CD14-positive monocyte (primary cell): ENCODE results near the gene TFEC. TPM values are rescaled to one million over a fixed set of nuclear protein-coding genes. Genes with fewer than 3 reads are reported as not detected.

ENCODE experiments used
- DNase-seq, 3 donors: peaks; one replicate each; pipeline ENCODE4 v3.0.0-alpha.2; 2011 to 2022
- H2AFZ ChIP-seq: 2 replicates; pipeline ENCODE4 v1.6.0; 2012; ENCODE audit warnings: mild to moderate bottlenecking, low read depth, low read length, inconsistent platforms; ENCODE audit not compliant: insufficient read depth, poor library complexity, severe bottlenecking
- H3K27ac ChIP-seq, 2 donors: 1 replicate in 1 of 2; 2 replicates in 1 of 2; pipeline ENCODE4 v1.5.1; 2012 to 2013; ENCODE audit warnings: low read length in 2 of 2, control low read depth in 1 of 2, inconsistent platforms in 1 of 2, low read depth in 1 of 2, mild to moderate bottlenecking in 1 of 2
- H3K27me3 ChIP-seq, 2 donors: one replicate each; pipeline versions ENCODE4 v1.6.0 to v1.6.1; 2011 to 2013; ENCODE audit warnings: low read length in 2 of 2; ENCODE audit not compliant: control insufficient read depth in 2 of 2, insufficient read depth in 2 of 2
- H3K36me3 ChIP-seq, 2 donors: replicated peaks in 1 of 2; 1 replicate in 1 of 2; 2 replicates in 1 of 2; pipeline versions ENCODE4 v1.5.1 to v1.6.1; 2012 to 2013; ENCODE audit warnings: low read length in 2 of 2, control low read depth in 1 of 2, inconsistent platforms in 1 of 2, mild to moderate bottlenecking in 1 of 2; ENCODE audit not compliant: insufficient read depth in 2 of 2, control insufficient read depth in 1 of 2
- H3K4me1 ChIP-seq, 2 donors: 1 replicate in 1 of 2; 2 replicates in 1 of 2; pipeline versions ENCODE4 v1.5.1 to v1.6.1; 2012 to 2013; ENCODE audit warnings: low read length in 2 of 2, control low read depth in 1 of 2, inconsistent platforms in 1 of 2, mild to moderate bottlenecking in 1 of 2, moderate library complexity in 1 of 2; ENCODE audit not compliant: insufficient read depth in 2 of 2, control insufficient read depth in 1 of 2
- H3K4me2 ChIP-seq: replicated peaks from 2 replicates; pipeline ENCODE3; 2012; ENCODE audit warnings: low read length, moderate library complexity, mild to moderate bottlenecking; ENCODE audit not compliant: poor library complexity, severe bottlenecking; ENCODE audit errors: extremely low read depth
- H3K4me3 ChIP-seq, 3 experiments: fragments of 200-600 bp in 1 of 3; sonication (generic) in 1 of 3; replicated peaks in 1 of 3; 1 replicate in 2 of 3; 2 replicates in 1 of 3; pipeline ENCODE4 v1.5.1; 2011 to 2013; ENCODE audit warnings: low read length in 3 of 3, mild to moderate bottlenecking in 3 of 3, control low read depth in 2 of 3, low read depth in 2 of 3, inconsistent platforms in 1 of 3, moderate library complexity in 1 of 3
- H3K79me2 ChIP-seq: 2 replicates; pipeline ENCODE4 v1.6.0; 2012; ENCODE audit warnings: mild to moderate bottlenecking, control low read depth, inconsistent platforms, low read length, moderate library complexity; ENCODE audit not compliant: insufficient read depth
- H3K9ac ChIP-seq: 2 replicates; pipeline ENCODE4 v1.6.0; 2017; ENCODE audit warnings: low read length, mild to moderate bottlenecking; ENCODE audit not compliant: insufficient read depth, poor library complexity, severe bottlenecking
- H3K9me3 ChIP-seq, 2 donors: replicated peaks in 1 of 2; 1 replicate in 1 of 2; 2 replicates in 1 of 2; pipeline versions ENCODE4 v1.5.1 to v1.6.1; 2012 to 2013; ENCODE audit warnings: low read length in 2 of 2, control low read depth in 1 of 2; ENCODE audit not compliant: control insufficient read depth in 1 of 2, insufficient read depth in 1 of 2
- H4K20me1 ChIP-seq: 2 replicates; pipeline ENCODE4 v1.6.0; 2012; ENCODE audit warnings: mild to moderate bottlenecking, low read length, control low read depth, moderate library complexity; ENCODE audit not compliant: insufficient read depth
- H3K27ac Mint-ChIP-seq, 7 donors: one replicate each; pipeline ENCODE4 v1.8.0; 2020; ENCODE audit warnings: mild to moderate bottlenecking in 7 of 7, mixed read lengths in 7 of 7, moderate library complexity in 6 of 7, inconsistent platforms in 2 of 7
- H3K27me3 Mint-ChIP-seq, 3 donors: one replicate each; pipeline ENCODE4 v1.8.0; 2021 to 2022; ENCODE audit warnings: low read depth in 3 of 3, mild to moderate bottlenecking in 3 of 3, mixed read lengths in 3 of 3, moderate library complexity in 3 of 3, inconsistent platforms in 1 of 3
- H3K36me3 Mint-ChIP-seq, 2 donors: one replicate each; pipeline ENCODE4 v1.8.0; 2020; ENCODE audit warnings: mixed read lengths in 2 of 2, inconsistent platforms in 1 of 2, mild to moderate bottlenecking in 1 of 2
- H3K4me1 Mint-ChIP-seq: one replicate; pipeline ENCODE4 v1.8.0; 2020; ENCODE audit warnings: mild to moderate bottlenecking, mixed read lengths
- H3K4me3 Mint-ChIP-seq, 2 donors: one replicate each; pipeline ENCODE4 v1.8.0; 2020; ENCODE audit warnings: mild to moderate bottlenecking in 2 of 2, mixed read lengths in 2 of 2, moderate library complexity in 1 of 2
- H3K9me3 Mint-ChIP-seq, 7 donors: one replicate each; pipeline ENCODE4 v1.8.0; 2020 to 2022; ENCODE audit warnings: mixed read lengths in 7 of 7, mild to moderate bottlenecking in 6 of 7, moderate library complexity in 6 of 7, inconsistent platforms in 2 of 7
- WGBS: methylation state at CpG from one replicate; pipeline ENCODE4 v1.1.5; 2013; ENCODE audit warnings: missing lambda C conversion rate; ENCODE audit not compliant: insufficient coverage; 5-methylcytosine and 5-hydroxymethylcytosine counted together
- intact Hi-C, 2 donors: fragments of 100-400 bp; cut with micrococcal nuclease; formaldehyde crosslinking; loops; one replicate each; pipeline versions ENCODE4 v1.15.0 to v1.15.1; 2023
- polyA plus RNA-seq, 3 donors: library from polyadenylated mRNA; depleted of rRNA in 1 of 3; unstranded in 2 of 3; stranded (reverse) in 1 of 3; fragments of 300-500 nt in 2 of 3; fragments of >200 nt in 1 of 3; fragmentation: Illumina TruSeq in 2 of 3; gene quantifications; 1 replicate in 2 of 3; 2 replicates in 1 of 3; pipeline ENCODE4 v1.2.3, GENCODE V29; 2012 to 2021
- TF ChIP-seq, protein P1 (sequence below): fragments of 200-600 bp; IDR thresholded peaks from one replicate; pipeline ENCODE4 v1.8.0; 2022; ENCODE audit warnings: antibody characterized with exemption, mild to moderate bottlenecking

The TFEC gene
- polyA plus RNA-seq, 3 donors = 13.3 to 55.9 (median 17.4) TPM

DNA sequence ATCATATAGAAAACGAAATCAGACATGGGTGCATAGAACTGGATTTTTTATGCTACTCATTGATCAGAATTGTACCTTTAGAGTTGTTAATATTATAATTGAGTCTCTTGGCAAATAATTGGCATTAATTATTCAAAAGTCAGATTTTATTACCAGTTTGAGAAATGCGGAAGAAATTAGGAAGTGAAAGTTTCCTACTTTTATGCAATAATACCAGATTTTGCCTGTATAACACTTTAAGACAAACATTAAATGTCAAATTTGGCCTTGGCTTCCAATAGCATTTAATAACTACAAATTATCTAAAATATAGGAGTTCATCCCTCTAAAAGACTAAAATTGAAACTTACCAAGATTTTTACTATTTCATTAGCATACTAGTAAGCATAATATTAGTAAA is 6.8 kb upstream of the TFEC start:
- H2AFZ ChIP-seq = no peak overlapping the region
- DNase-seq = peak in 2 of 3 donors; percentile 39 to 69
- no peaks in the 10 kb centered on the region for H3K27me3 Mint-ChIP-seq
- no peaks in the 10 kb centered on the region for H3K27me3 ChIP-seq
- peak overlapping the region; percentile 23 for H3K4me2 ChIP-seq
- no peaks in the 10 kb centered on the region for H3K9me3 ChIP-seq
- H3K4me1 Mint-ChIP-seq = peaks cover 14% of the 10 kb centered on the region
- no peak overlapping the region for H3K4me3 Mint-ChIP-seq
- TF ChIP-seq, protein P1, sequence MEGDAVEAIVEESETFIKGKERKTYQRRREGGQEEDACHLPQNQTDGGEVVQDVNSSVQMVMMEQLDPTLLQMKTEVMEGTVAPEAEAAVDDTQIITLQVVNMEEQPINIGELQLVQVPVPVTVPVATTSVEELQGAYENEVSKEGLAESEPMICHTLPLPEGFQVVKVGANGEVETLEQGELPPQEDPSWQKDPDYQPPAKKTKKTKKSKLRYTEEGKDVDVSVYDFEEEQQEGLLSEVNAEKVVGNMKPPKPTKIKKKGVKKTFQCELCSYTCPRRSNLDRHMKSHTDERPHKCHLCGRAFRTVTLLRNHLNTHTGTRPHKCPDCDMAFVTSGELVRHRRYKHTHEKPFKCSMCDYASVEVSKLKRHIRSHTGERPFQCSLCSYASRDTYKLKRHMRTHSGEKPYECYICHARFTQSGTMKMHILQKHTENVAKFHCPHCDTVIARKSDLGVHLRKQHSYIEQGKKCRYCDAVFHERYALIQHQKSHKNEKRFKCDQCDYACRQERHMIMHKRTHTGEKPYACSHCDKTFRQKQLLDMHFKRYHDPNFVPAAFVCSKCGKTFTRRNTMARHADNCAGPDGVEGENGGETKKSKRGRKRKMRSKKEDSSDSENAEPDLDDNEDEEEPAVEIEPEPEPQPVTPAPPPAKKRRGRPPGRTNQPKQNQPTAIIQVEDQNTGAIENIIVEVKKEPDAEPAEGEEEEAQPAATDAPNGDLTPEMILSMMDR = no peak
- no peak overlapping the region for H3K9ac ChIP-seq
- peak overlapping the region in 1 of 2 donors; percentile 25 for H3K27ac ChIP-seq
- H4K20me1 ChIP-seq = no peaks in the 10 kb centered on the region
- no peak overlapping the region for H3K27ac Mint-ChIP-seq
- no peaks in the 10 kb centered on the region for H3K36me3 Mint-ChIP-seq
- no peak overlapping the region for H3K4me3 ChIP-seq
- no CpG with 5 or more reads among the region's 2 CpGs for WGBS
- intact Hi-C loops = loop anchor here in 1 of 2 donors (10.0 kb wide), 1 partner anchor 57 kb away; no protein-coding TSS in a partner anchor
- no peaks in the 10 kb centered on the region for H3K36me3 ChIP-seq
- peaks cover 8 to 12% of the 10 kb centered on the region in 2 donors for H3K4me1 ChIP-seq
- no peaks in the 10 kb centered on the region for H3K9me3 Mint-ChIP-seq
- no peaks in the 10 kb centered on the region for H3K79me2 ChIP-seq

DNA sequence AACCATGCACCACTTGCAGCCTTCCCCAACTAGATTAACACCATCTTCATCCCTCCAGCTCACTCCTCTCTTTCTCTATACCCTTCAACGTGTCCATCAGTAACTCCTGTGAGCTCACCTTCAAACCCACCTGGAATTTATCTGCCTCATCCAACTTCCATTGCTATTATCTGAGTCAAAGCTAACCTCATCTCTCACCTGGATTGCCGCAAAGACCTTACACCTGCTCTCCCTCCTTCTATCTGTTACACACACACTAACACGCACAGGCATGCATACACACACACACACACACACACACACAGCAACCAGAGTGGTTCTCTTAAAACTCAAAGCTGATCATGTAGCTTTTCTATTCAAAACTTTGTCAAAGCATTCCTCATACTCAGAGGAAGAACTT is 3.8 kb upstream of the TFEC start:
- H2AFZ ChIP-seq = no peak overlapping the region
- H3K9me3 ChIP-seq = no peaks in the 10 kb centered on the region
- H3K4me1 Mint-ChIP-seq = peaks cover 25% of the 10 kb centered on the region
- no peaks in the 10 kb centered on the region for H3K36me3 Mint-ChIP-seq
- H3K4me1 ChIP-seq = peaks cover 10 to 26% of the 10 kb centered on the region in 2 donors
- no peak overlapping the region for H3K4me3 ChIP-seq
- H3K27ac Mint-ChIP-seq = no peak overlapping the region
- H4K20me1 ChIP-seq = no peaks in the 10 kb centered on the region
- no peaks in the 10 kb centered on the region for H3K36me3 ChIP-seq
- no peaks in the 10 kb centered on the region for H3K27me3 ChIP-seq
- no peaks in the 10 kb centered on the region for H3K27me3 Mint-ChIP-seq
- no peak overlapping the region for H3K4me3 Mint-ChIP-seq
- DNase-seq = no peak
- H3K27ac ChIP-seq = no peak overlapping the region
- intact Hi-C loops = loop anchor here in 1 of 2 donors (10.0 kb wide), 1 partner anchor 60 kb away; no protein-coding TSS in a partner anchor
- 93% methylated on average over 3 of the region's 3 CpGs for WGBS
- peaks cover 13% of the 10 kb centered on the region for H3K79me2 ChIP-seq
- H3K9me3 Mint-ChIP-seq = no peaks in the 10 kb centered on the region
- H3K4me2 ChIP-seq = no peak overlapping the region
- H3K9ac ChIP-seq = no peak overlapping the region
- TF ChIP-seq, protein P1 = no peak
